ENCODE results near the gene CFAP74. TPM values are rescaled to one million over a fixed set of nuclear protein-coding genes. Genes with fewer than 3 reads are reported as not detected.

The CFAP74 gene
- total and polyA plus RNA-seq, 2 of the 13 experiments (the other 11 are each of a cell fraction or from before 2014, with no cell fraction given), result 0.27 to 0.62 TPM

DNA sequence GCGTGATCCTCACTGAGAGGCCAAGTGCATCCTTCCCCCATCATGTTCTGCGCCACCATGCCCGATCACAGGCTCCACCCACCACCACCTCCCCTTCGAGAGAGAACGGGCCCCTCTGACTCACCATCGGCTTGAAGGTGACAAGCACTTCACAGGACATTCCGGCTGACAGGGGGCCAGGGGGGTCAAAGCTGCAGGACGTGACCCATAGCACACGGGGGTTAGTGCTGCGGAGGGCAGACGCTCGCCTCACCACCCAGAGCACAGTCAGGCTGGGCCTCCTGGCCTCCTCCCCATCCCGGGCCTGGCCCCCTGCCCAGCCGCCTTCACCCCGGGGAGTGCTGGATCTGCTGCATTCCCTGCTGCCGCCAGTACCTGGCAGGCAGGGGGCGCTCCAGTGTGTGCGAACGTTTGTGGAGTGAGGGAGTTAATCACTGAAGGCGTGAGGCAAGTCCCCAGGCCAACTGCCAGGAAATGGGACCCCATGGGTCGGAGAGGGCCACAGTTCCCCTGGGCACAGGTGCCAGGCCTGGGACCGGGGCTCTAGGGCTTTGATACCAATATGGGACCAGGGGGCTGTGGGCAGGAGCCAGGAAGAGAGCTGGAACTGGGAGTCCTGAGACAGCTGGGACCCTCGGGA lies 43.6 kb downstream of the CFAP74 start (continued):
- TF ChIP-seq ZNF878 (CRISPR knock-in tag; IDR thresholded peaks at IDR 0.05) (0 out of 2 replicates have a peak, but pooled peaks have one; percentile 63), TCF7 (IDR thresholded peaks at IDR 0.05; ENCODE audit: low read depth) (peak; percentile 80), AGO1 (IDR thresholded peaks at IDR 0.05; ENCODE audit: low read depth, low read length, poor library complexity, severe bottlenecking) (peak; percentile 89), ZEB1 (IDR thresholded peaks at IDR 0.05; ENCODE audit: insufficient replicate concordance, low read depth) (peak; percentile 69), ZFAT (CRISPR knock-in tag; conservative IDR thresholded peaks at IDR 0.05) (no peak), ZNF274 (CRISPR knock-in tag; IDR thresholded peaks at IDR 0.05) (peak; percentile 56; the same call in 1 of the 2 replicates), NR1H2 (CRISPR knock-in tag; IDR thresholded peaks at IDR 0.05; ENCODE audit: borderline replicate concordance, low read depth) (no peak), NCOR1 (IDR thresholded peaks at IDR 0.05; ENCODE audit: borderline replicate concordance, low read length) (no peak), GTF2F1 (IDR thresholded peaks at IDR 0.05; ENCODE audit: low read length) (no peak), SMC3 (IDR thresholded peaks at IDR 0.05; ENCODE audit: low read length) (peak; percentile 61; the same call in 1 of the 2 replicates), SRSF1 (optimal IDR thresholded peaks at IDR 0.05; ENCODE audit: low read depth, low read length) (peak; percentile 65), RBM22 (optimal IDR thresholded peaks at IDR 0.05; ENCODE audit: low read length) (no peak), ZNF569 (CRISPR knock-in tag; IDR thresholded peaks at IDR 0.05; ENCODE audit: borderline replicate concordance) (no peak), FOXK2 (IDR thresholded peaks at IDR 0.05) (no peak), HOXA5 (CRISPR knock-in tag; IDR thresholded peaks at IDR 0.05) (no peak)
- TF ChIP-seq, protein P1, sequence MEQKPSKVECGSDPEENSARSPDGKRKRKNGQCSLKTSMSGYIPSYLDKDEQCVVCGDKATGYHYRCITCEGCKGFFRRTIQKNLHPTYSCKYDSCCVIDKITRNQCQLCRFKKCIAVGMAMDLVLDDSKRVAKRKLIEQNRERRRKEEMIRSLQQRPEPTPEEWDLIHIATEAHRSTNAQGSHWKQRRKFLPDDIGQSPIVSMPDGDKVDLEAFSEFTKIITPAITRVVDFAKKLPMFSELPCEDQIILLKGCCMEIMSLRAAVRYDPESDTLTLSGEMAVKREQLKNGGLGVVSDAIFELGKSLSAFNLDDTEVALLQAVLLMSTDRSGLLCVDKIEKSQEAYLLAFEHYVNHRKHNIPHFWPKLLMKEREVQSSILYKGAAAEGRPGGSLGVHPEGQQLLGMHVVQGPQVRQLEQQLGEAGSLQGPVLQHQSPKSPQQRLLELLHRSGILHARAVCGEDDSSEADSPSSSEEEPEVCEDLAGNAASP (CRISPR knock-in tag; IDR thresholded peaks at IDR 0.05; ENCODE audit: borderline replicate concordance), result 0 out of 2 replicates have a peak, but pooled peaks have one; percentile 43
- TF ChIP-seq, protein P2, sequence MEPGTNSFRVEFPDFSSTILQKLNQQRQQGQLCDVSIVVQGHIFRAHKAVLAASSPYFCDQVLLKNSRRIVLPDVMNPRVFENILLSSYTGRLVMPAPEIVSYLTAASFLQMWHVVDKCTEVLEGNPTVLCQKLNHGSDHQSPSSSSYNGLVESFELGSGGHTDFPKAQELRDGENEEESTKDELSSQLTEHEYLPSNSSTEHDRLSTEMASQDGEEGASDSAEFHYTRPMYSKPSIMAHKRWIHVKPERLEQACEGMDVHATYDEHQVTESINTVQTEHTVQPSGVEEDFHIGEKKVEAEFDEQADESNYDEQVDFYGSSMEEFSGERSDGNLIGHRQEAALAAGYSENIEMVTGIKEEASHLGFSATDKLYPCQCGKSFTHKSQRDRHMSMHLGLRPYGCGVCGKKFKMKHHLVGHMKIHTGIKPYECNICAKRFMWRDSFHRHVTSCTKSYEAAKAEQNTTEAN (CRISPR knock-in tag; conservative IDR thresholded peaks at IDR 0.05), result 0 out of 2 replicates have a peak, but pooled peaks have one; percentile 25
- TF ChIP-seq, protein P3, sequence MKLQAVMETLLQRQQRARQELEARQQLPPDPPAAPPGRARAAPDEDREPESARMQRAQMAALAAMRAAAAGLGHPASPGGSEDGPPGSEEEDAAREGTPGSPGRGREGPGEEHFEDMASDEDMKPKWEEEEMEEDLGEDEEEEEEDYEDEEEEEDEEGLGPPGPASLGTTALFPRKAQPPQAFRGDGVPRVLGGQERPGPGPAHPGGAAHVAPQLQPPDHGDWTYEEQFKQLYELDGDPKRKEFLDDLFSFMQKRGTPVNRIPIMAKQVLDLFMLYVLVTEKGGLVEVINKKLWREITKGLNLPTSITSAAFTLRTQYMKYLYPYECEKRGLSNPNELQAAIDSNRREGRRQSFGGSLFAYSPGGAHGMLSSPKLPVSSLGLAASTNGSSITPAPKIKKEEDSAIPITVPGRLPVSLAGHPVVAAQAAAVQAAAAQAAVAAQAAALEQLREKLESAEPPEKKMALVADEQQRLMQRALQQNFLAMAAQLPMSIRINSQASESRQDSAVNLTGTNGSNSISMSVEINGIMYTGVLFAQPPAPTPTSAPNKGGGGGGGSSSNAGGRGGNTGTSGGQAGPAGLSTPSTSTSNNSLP (IDR thresholded peaks at IDR 0.05; ENCODE audit: low read depth, low read length), result 0 out of 2 replicates have a peak, but pooled peaks have one; percentile 30
- TF ChIP-seq, protein P4, sequence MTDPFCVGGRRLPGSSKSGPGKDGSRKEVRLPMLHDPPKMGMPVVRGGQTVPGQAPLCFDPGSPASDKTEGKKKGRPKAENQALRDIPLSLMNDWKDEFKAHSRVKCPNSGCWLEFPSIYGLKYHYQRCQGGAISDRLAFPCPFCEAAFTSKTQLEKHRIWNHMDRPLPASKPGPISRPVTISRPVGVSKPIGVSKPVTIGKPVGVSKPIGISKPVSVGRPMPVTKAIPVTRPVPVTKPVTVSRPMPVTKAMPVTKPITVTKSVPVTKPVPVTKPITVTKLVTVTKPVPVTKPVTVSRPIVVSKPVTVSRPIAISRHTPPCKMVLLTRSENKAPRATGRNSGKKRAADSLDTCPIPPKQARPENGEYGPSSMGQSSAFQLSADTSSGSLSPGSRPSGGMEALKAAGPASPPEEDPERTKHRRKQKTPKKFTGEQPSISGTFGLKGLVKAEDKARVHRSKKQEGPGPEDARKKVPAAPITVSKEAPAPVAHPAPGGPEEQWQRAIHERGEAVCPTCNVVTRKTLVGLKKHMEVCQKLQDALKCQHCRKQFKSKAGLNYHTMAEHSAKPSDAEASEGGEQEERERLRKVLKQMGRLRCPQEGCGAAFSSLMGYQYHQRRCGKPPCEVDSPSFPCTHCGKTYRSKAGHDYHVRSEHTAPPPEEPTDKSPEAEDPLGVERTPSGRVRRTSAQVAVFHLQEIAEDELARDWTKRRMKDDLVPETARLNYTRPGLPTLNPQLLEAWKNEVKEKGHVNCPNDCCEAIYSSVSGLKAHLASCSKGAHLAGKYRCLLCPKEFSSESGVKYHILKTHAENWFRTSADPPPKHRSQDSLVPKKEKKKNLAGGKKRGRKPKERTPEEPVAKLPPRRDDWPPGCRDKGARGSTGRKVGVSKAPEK (CRISPR knock-in tag; IDR thresholded peaks at IDR 0.05; ENCODE audit: borderline replicate concordance), result no peak
- TF ChIP-seq, protein P5, sequence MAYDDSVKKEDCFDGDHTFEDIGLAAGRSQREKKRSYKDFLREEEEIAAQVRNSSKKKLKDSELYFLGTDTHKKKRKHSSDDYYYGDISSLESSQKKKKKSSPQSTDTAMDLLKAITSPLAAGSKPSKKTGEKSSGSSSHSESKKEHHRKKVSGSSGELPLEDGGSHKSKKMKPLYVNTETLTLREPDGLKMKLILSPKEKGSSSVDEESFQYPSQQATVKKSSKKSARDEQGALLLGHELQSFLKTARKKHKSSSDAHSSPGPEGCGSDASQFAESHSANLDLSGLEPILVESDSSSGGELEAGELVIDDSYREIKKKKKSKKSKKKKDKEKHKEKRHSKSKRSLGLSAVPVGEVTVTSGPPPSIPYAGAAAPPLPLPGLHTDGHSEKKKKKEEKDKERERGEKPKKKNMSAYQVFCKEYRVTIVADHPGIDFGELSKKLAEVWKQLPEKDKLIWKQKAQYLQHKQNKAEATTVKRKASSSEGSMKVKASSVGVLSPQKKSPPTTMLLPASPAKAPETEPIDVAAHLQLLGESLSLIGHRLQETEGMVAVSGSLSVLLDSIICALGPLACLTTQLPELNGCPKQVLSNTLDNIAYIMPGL (CRISPR knock-in tag; IDR thresholded peaks at IDR 0.05; ENCODE audit: borderline replicate concordance in 1 of 2, low read depth in 1 of 2), result peak; percentile 90 to 92

All from HepG2 (cell line).